H1 (cell line): ENCODE measurements around the gene FAM209A. TPM values are rescaled to one million over a fixed set of nuclear protein-coding genes. Genes with fewer than 3 reads are reported as not detected.

Experiments used
- ATF3 ChIP-seq: IDR thresholded peaks from 2 replicates; pipeline ENCODE4 v1.6.1; 2011; ENCODE audit warnings: low read depth, mild to moderate bottlenecking, low read length; ENCODE audit not compliant: insufficient read depth
- BCL11A ChIP-seq, 2 experiments: IDR thresholded peaks; one replicate each; pipeline ENCODE4 v1.6.1; 2011; ENCODE audit warnings: low read depth in 2 of 2, low read length in 2 of 2, mild to moderate bottlenecking in 2 of 2
- HDAC6 ChIP-seq: IDR thresholded peaks from one replicate; pipeline ENCODE4 v1.7.1; 2012; ENCODE audit warnings: low read depth, mild to moderate bottlenecking, inconsistent platforms, low read length, moderate library complexity
- KDM5A ChIP-seq: fragments of 200-600 bp; IDR thresholded peaks from 2 replicates; pipeline ENCODE4 v1.7.1; 2012; ENCODE audit warnings: mild to moderate bottlenecking, low read length, inconsistent platforms, mixed read lengths
- PHF8 ChIP-seq: fragments of 200-600 bp; sonication (generic); conservative IDR thresholded peaks from 2 replicates; pipeline ENCODE4 v1.7.1; 2012; ENCODE audit warnings: low read depth, mild to moderate bottlenecking, inconsistent platforms, low read length, moderate library complexity
- RAD21 ChIP-seq, 2 experiments: IDR thresholded peaks in 1 of 2; conservative IDR thresholded peaks in 1 of 2; 2 replicates each; pipeline ENCODE4 v1.6.1; 2011; ENCODE audit warnings: low read depth in 2 of 2, low read length in 2 of 2, improper control_type of control experiment in 1 of 2, inconsistent platforms in 1 of 2, mild to moderate bottlenecking in 1 of 2, moderate library complexity in 1 of 2
- RBBP5 ChIP-seq: IDR thresholded peaks from 2 replicates; pipeline ENCODE4 v1.7.1; 2012; ENCODE audit warnings: low read depth, mild to moderate bottlenecking, inconsistent platforms, low read length, moderate library complexity, borderline replicate concordance
- RFX5 ChIP-seq: IDR thresholded peaks from 2 replicates; pipeline ENCODE4 v1.6.1; 2011; ENCODE audit warnings: low read depth, low read length, improper control_type of control experiment, borderline replicate concordance
- SAP30 ChIP-seq: fragments of 300-600 bp; sonication (generic); IDR thresholded peaks from 2 replicates; pipeline ENCODE4 v1.7.1; 2012; ENCODE audit warnings: low read length, moderate library complexity, mild to moderate bottlenecking, inconsistent platforms; ENCODE audit not compliant: insufficient read depth, insufficient replicate concordance
- SP2 ChIP-seq: IDR thresholded peaks from 2 replicates; pipeline ENCODE4 v1.6.1; 2012; ENCODE audit warnings: mild to moderate bottlenecking, low read length, inconsistent platforms
- polyA plus RNA-seq, 7 experiments: library from polyadenylated mRNA; depleted of rRNA in 3 of 7; stranded (reverse) in 5 of 7; unstranded in 2 of 7; fragments of >200 nt in 5 of 7; fragments of 200-250 nt in 2 of 7; gene quantifications; 1 replicate in 5 of 7; 2 replicates in 1 of 7; 4 replicates in 1 of 7; pipeline versions ENCODE4 v1.2.1 to v1.2.3, GENCODE V29; 2011 to 2013; ENCODE audit warnings: missing spikeins in 2 of 7, mixed read lengths in 2 of 7
- total RNA-seq: library from RNA; stranded (reverse); fragmentation: NEBNext Ultra II Directional; extraction: Animal tissue kit (Norgen Biotek cat#: 25700); gene quantifications from 2 replicates; pipeline ENCODE4 v1.2.1, GENCODE V29; 2021
- TF ChIP-seq, protein P1 (sequence below): fragments of 300-600 bp; sonication (generic); IDR thresholded peaks from 2 replicates; pipeline ENCODE4 v1.7.1; 2012; ENCODE audit warnings: low read length, moderate library complexity, mild to moderate bottlenecking, inconsistent platforms; ENCODE audit not compliant: insufficient replicate concordance

FAM209A gene
- total and polyA plus RNA-seq, 2 of the 8 experiments (the other 6 are each of a cell fraction or from before 2014, with no cell fraction given), result 0.15 TPM; not detected in 1

DNA sequence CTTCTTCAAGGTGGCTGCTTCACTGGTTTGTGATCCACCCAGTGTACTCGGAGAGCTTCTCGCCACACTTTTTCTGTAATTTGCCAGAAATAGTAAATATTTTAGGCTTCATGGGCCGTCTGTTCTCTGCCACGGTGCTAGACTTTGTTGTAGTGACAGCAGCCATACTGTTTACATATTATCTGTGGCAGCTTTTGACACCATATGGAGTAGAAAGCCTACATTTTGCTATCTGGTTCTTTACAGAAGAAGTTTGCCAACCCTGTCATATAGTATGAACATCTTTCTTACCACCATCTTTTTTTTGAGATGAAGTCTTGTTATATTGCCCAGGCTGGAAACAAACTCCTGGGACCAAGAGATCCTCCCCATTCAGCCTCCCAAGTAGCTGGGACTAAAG is 41.0 kb downstream of the FAM209A start (continued):
- TF ChIP-seq, protein P1, sequence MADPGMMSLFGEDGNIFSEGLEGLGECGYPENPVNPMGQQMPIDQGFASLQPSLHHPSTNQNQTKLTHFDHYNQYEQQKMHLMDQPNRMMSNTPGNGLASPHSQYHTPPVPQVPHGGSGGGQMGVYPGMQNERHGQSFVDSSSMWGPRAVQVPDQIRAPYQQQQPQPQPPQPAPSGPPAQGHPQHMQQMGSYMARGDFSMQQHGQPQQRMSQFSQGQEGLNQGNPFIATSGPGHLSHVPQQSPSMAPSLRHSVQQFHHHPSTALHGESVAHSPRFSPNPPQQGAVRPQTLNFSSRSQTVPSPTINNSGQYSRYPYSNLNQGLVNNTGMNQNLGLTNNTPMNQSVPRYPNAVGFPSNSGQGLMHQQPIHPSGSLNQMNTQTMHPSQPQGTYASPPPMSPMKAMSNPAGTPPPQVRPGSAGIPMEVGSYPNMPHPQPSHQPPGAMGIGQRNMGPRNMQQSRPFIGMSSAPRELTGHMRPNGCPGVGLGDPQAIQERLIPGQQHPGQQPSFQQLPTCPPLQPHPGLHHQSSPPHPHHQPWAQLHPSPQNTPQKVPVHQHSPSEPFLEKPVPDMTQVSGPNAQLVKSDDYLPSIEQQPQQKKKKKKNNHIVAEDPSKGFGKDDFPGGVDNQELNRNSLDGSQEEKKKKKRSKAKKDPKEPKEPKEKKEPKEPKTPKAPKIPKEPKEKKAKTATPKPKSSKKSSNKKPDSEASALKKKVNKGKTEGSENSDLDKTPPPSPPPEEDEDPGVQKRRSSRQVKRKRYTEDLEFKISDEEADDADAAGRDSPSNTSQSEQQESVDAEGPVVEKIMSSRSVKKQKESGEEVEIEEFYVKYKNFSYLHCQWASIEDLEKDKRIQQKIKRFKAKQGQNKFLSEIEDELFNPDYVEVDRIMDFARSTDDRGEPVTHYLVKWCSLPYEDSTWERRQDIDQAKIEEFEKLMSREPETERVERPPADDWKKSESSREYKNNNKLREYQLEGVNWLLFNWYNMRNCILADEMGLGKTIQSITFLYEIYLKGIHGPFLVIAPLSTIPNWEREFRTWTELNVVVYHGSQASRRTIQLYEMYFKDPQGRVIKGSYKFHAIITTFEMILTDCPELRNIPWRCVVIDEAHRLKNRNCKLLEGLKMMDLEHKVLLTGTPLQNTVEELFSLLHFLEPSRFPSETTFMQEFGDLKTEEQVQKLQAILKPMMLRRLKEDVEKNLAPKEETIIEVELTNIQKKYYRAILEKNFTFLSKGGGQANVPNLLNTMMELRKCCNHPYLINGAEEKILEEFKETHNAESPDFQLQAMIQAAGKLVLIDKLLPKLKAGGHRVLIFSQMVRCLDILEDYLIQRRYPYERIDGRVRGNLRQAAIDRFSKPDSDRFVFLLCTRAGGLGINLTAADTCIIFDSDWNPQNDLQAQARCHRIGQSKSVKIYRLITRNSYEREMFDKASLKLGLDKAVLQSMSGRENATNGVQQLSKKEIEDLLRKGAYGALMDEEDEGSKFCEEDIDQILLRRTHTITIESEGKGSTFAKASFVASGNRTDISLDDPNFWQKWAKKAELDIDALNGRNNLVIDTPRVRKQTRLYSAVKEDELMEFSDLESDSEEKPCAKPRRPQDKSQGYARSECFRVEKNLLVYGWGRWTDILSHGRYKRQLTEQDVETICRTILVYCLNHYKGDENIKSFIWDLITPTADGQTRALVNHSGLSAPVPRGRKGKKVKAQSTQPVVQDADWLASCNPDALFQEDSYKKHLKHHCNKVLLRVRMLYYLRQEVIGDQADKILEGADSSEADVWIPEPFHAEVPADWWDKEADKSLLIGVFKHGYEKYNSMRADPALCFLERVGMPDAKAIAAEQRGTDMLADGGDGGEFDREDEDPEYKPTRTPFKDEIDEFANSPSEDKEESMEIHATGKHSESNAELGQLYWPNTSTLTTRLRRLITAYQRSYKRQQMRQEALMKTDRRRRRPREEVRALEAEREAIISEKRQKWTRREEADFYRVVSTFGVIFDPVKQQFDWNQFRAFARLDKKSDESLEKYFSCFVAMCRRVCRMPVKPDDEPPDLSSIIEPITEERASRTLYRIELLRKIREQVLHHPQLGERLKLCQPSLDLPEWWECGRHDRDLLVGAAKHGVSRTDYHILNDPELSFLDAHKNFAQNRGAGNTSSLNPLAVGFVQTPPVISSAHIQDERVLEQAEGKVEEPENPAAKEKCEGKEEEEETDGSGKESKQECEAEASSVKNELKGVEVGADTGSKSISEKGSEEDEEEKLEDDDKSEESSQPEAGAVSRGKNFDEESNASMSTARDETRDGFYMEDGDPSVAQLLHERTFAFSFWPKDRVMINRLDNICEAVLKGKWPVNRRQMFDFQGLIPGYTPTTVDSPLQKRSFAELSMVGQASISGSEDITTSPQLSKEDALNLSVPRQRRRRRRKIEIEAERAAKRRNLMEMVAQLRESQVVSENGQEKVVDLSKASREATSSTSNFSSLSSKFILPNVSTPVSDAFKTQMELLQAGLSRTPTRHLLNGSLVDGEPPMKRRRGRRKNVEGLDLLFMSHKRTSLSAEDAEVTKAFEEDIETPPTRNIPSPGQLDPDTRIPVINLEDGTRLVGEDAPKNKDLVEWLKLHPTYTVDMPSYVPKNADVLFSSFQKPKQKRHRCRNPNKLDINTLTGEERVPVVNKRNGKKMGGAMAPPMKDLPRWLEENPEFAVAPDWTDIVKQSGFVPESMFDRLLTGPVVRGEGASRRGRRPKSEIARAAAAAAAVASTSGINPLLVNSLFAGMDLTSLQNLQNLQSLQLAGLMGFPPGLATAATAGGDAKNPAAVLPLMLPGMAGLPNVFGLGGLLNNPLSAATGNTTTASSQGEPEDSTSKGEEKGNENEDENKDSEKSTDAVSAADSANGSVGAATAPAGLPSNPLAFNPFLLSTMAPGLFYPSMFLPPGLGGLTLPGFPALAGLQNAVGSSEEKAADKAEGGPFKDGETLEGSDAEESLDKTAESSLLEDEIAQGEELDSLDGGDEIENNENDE, result no peak
- no peak for TF ChIP-seq KDM5A
- TF ChIP-seq BCL11A (IDR thresholded peaks at IDR 0.05; ENCODE audit: low read depth in 2 of 2, low read length in 2 of 2), result no peak
- TF ChIP-seq RFX5, result no peak
- no peak for TF ChIP-seq RAD21 (IDR thresholded peaks at IDR 0.05 in 1 of 2, conservative IDR thresholded peaks at IDR 0.05 in 1 of 2; ENCODE audit: low read depth in 2 of 2, low read length in 2 of 2)
- no peak for TF ChIP-seq ATF3
- TF ChIP-seq SAP30, result no peak
- TF ChIP-seq HDAC6, result no peak
- TF ChIP-seq PHF8, result no peak
- no peak for TF ChIP-seq SP2
- TF ChIP-seq RBBP5, result no peak
